Endodermal cell (in vitro differentiated cells): Measurements from ENCODE around the gene CCDC78. TPM values are rescaled to one million over a fixed set of nuclear protein-coding genes. Genes with fewer than 3 reads are reported as not detected.

Source experiments
- DNase-seq: peaks from one replicate; pipeline ENCODE4 v3.0.0-alpha.2; 2017
- H3K27ac ChIP-seq: 2 replicates; pipeline ENCODE4 v1.5.1; 2013; ENCODE audit warnings: mild to moderate bottlenecking, low read depth, low read length, moderate library complexity
- H3K27me3 ChIP-seq: 2 replicates; pipeline ENCODE4 v1.6.1; 2013; ENCODE audit warnings: mild to moderate bottlenecking, low read length, moderate library complexity; ENCODE audit not compliant: insufficient read depth, control insufficient read depth, poor library complexity, severe bottlenecking
- H3K36me3 ChIP-seq: 2 replicates; pipeline ENCODE4 v1.7.0; 2013; ENCODE audit warnings: mild to moderate bottlenecking, low read length, moderate library complexity; ENCODE audit not compliant: control insufficient read depth, insufficient read depth
- H3K4me1 ChIP-seq: one replicate; pipeline ENCODE4 v1.7.0; 2013; ENCODE audit warnings: low read length; ENCODE audit not compliant: control insufficient read depth, insufficient read depth
- H3K4me3 ChIP-seq: 2 replicates; pipeline ENCODE4 v1.5.1; 2013; ENCODE audit warnings: mild to moderate bottlenecking, low read length, moderate library complexity
- H3K9ac ChIP-seq: 2 replicates; pipeline ENCODE4 v1.6.1; 2013; ENCODE audit warnings: mild to moderate bottlenecking, low read length, moderate library complexity; ENCODE audit not compliant: poor library complexity, severe bottlenecking; ENCODE audit errors: extremely low read depth
- H3K9me3 ChIP-seq: 2 replicates; pipeline ENCODE4 v1.6.1; 2013; ENCODE audit warnings: mild to moderate bottlenecking, low read length, moderate library complexity; ENCODE audit not compliant: control insufficient read depth
- H3K27ac Mint-ChIP-seq: 2 replicates; pipeline ENCODE4 v1.8.0; 2020; ENCODE audit warnings: mixed read lengths
- H3K27me3 Mint-ChIP-seq: 2 replicates; pipeline ENCODE4 v1.8.0; 2021; ENCODE audit warnings: mild to moderate bottlenecking, mixed read lengths; ENCODE audit not compliant: insufficient read depth
- H3K36me3 Mint-ChIP-seq: 2 replicates; pipeline ENCODE4 v1.8.0; 2020; ENCODE audit warnings: low read depth, mixed read lengths
- H3K4me1 Mint-ChIP-seq: 2 replicates; pipeline ENCODE4 v1.8.0; 2020; ENCODE audit warnings: mixed read lengths
- H3K4me3 Mint-ChIP-seq: 2 replicates; pipeline ENCODE4 v1.8.0; 2020; ENCODE audit warnings: mild to moderate bottlenecking, moderate library complexity, mixed read lengths
- H3K9me3 Mint-ChIP-seq: 2 replicates; pipeline ENCODE4 v1.8.0; 2020; ENCODE audit warnings: mild to moderate bottlenecking, mixed read lengths
- CTCF ChIP-seq: fragments of 200-600 bp; sonication (generic); conservative IDR thresholded peaks from 2 replicates; pipeline ENCODE4 v1.5.0; 2021; ENCODE audit warnings: antibody characterized with exemption, mild to moderate bottlenecking
- WGBS, 2 experiments: methylation state at CpG; one replicate each; pipeline versions ENCODE4 v1.1.5 to v1.1.7; 2013; ENCODE audit warnings: missing lambda C conversion rate in 2 of 2, mixed read lengths in 1 of 2; ENCODE audit not compliant: insufficient coverage in 1 of 2, insufficient read length in 1 of 2; 5-methylcytosine and 5-hydroxymethylcytosine counted together
- total RNA-seq, 2 donors: library from RNA; stranded (reverse); fragmentation: NEBNext Ultra II Directional in 1 of 2; extraction: Animal tissue kit (Norgen Biotek cat#: 25700) in 1 of 2; gene quantifications; 2 replicates in 1 of 2; 3 replicates in 1 of 2; pipeline ENCODE4 v1.2.1, GENCODE V29; 2021

Gene CCDC78
- total RNA-seq, 2 donors from 2014 or later, result 6.5 to 8.1 TPM

- TF ChIP-seq CTCF, result no peak
- Histone ChIP-seq H3K27me3 (peaks cover 72% of the 10 kb centered on the region), H3K4me3 (no peak overlapping the region), H3K9me3 (no peaks in the 10 kb centered on the region), H3K36me3 (no peaks in the 10 kb centered on the region), H3K4me1 (no peaks in the 10 kb centered on the region), H3K9ac (no peak overlapping the region), H3K27ac (peak overlapping the region; percentile 97)
- Mint-ChIP-seq H3K9me3 (no peaks in the 10 kb centered on the region), H3K27me3 (peaks cover 68% of the 10 kb centered on the region), H3K36me3 (no peaks in the 10 kb centered on the region), H3K4me1 (no peaks in the 10 kb centered on the region), H3K4me3 (no peak overlapping the region), H3K27ac (no peak overlapping the region)
- no peak for DNase-seq
- WGBS, 2 experiments, result 80 to 85% methylated on average over 11 to 21 of the region's 21 CpGs
Measured at GRCh38 chr16:710500-711075, 15.7 kb downstream of the CCDC78 start.

GRCh38 chr16:709566-710499 lies 16.4 kb downstream of the CCDC78 start:
- H3K4me1 ChIP-seq, result no peaks in the 10 kb centered on the region
- DNase-seq, result peak; percentile 80
- Mint-ChIP-seq H3K27me3 (peaks cover 69% of the 10 kb centered on the region), H3K36me3 (no peaks in the 10 kb centered on the region), H3K4me3 (no peak overlapping the region), H3K4me1 (no peaks in the 10 kb centered on the region), H3K9me3 (no peaks in the 10 kb centered on the region), H3K27ac (no peak overlapping the region)
- TF ChIP-seq CTCF, result peak; percentile 28
- peaks cover 76% of the 10 kb centered on the region for H3K27me3 ChIP-seq
- no peak overlapping the region for H3K4me3 ChIP-seq
- H3K9me3 ChIP-seq, result no peaks in the 10 kb centered on the region
- H3K27ac ChIP-seq, result peak overlapping the region; percentile 97
- 42 to 59% methylated on average over 21 to 30 of the region's 30 CpGs for WGBS, 2 experiments
- H3K9ac ChIP-seq, result no peak overlapping the region
- no peaks in the 10 kb centered on the region for H3K36me3 ChIP-seq

- H3K27me3 ChIP-seq, result peaks cover 78% of the 10 kb centered on the region
- H3K9me3 ChIP-seq, result no peaks in the 10 kb centered on the region
- 78% methylated on average over 3 of the region's 4 CpGs; no CpG with 5 or more reads in 1 of the 2 experiments for WGBS, 2 experiments
- DNase-seq, result no peak
- H3K36me3 ChIP-seq, result no peaks in the 10 kb centered on the region
- H3K4me1 ChIP-seq, result no peaks in the 10 kb centered on the region
- no peak overlapping the region for H3K27ac Mint-ChIP-seq
- H3K27ac ChIP-seq, result peak overlapping the region; percentile 97
- peaks cover 74% of the 10 kb centered on the region for H3K27me3 Mint-ChIP-seq
- H3K9me3 Mint-ChIP-seq, result no peaks in the 10 kb centered on the region
- no peak for TF ChIP-seq CTCF
- no peaks in the 10 kb centered on the region for H3K36me3 Mint-ChIP-seq
- H3K4me3 Mint-ChIP-seq, result no peak overlapping the region
- H3K4me1 Mint-ChIP-seq, result no peaks in the 10 kb centered on the region
- no peak overlapping the region for H3K4me3 ChIP-seq
- H3K9ac ChIP-seq, result no peak overlapping the region
Measured at GRCh38 chr16:708959-709358, 17.3 kb downstream of the CCDC78 start.
